DMS153 treated with DMSO at 0.1 percent for 48 hours (cell line): ENCODE results near the gene NAB2.
A peak's percentile ranks its signal among the peaks of the same experiment; 100 is the strongest.
"Not testable (repeated sequence)": the region's sequence is repeated elsewhere in the genome, so short reads cannot be mapped to it uniquely, and the experiment has no call there.

Experiments used
- DNase-seq: peaks from one replicate; lab custom pipeline; 2025; ENCODE audit not compliant: unreplicated experiment; lab: John Stamatoyannopoulos, UW

The NAB2 gene, protein sequence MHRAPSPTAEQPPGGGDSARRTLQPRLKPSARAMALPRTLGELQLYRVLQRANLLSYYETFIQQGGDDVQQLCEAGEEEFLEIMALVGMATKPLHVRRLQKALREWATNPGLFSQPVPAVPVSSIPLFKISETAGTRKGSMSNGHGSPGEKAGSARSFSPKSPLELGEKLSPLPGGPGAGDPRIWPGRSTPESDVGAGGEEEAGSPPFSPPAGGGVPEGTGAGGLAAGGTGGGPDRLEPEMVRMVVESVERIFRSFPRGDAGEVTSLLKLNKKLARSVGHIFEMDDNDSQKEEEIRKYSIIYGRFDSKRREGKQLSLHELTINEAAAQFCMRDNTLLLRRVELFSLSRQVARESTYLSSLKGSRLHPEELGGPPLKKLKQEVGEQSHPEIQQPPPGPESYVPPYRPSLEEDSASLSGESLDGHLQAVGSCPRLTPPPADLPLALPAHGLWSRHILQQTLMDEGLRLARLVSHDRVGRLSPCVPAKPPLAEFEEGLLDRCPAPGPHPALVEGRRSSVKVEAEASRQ

DNA sequence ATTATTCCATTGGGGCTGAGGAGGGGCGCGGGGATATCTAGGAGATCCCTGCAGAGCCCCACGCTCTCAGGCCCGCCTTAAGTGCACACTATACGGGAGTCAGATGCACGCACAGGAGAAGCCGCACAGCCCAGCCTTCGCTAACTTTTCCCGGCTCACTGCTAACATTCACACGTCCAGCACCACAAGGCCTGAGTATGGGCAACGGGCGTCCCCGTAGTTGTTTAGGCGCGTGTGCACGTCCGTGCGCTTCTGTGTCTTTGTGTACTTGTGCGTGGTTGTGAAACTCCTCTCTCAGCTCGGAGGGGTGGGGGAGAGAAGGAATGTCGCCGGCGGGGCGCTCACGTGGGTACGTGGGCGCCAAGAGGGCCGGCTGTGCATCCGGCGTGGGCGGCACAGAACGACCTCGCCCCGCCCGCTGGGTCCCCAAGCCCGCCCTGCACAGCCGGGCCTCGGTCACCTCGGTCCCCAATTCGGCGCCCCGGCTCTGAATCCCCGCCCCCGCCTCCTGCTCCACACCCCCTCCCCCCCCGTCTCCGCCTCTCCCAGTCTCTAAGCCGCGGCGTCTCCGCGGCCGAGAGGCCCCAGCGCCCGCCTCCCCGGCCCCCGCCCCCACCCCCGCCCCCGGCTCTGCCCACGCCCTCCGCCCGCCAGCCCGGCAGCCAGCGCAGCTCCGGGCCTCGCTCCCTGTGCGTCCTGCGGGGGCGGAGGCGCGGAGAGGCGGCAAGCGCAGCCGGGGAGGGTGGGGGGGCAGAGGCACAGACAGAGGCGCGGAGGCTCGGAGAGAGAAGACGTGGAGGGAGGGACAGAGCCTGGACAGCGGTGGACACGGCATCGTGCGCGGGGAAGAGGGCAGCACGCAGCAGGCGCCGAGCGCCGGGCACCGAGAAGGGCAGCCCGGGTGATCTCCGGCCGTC is at the start of gene NAB2:
NAB2 (plus strand) TSS at position 761 of the 917 bp plus-strand sequence. CDS start 158 bp downstream, outside the sequence.
- peak; percentile 81 for DNase-seq

DNA sequence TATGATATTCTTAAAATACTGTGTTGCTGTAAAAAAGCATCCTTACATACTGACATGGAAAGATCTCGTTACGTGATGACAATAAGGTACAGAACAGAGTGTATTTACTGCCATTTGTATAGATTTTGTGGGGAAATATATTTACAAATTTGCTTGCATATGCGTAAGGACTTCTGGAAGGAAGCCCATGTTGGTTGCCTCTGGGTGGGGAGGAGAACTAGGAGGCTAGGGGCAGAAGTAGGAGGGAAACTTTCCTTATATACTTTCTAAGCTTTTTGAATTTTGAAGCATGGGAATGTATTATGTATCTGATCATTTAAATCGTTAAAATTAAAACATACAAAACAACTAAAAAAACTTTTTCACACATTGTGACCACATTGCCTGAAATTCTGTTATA is 48.7 kb upstream of the NAB2 start:
- DNase-seq: no peak

DNA sequence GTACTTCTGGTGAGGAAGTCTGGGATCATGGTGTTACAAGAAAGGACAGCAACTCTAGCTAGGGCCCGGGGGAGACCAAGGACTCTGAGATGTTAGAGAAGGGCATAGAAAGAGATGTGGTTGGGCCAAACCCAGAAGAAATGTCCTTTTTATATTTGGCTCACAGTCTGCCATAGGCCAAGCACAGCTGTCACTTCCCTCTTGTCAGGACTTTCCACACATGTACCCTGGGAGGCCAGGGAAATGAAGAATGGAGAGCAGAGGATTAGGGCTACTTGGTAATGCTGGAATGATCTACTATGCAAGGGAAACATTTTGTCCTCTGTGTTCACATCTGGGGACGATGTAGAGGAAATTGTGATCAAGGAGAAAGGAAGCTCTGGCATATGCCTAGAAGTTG is 48.2 kb upstream of the NAB2 start:
- no peak for DNase-seq

DNA sequence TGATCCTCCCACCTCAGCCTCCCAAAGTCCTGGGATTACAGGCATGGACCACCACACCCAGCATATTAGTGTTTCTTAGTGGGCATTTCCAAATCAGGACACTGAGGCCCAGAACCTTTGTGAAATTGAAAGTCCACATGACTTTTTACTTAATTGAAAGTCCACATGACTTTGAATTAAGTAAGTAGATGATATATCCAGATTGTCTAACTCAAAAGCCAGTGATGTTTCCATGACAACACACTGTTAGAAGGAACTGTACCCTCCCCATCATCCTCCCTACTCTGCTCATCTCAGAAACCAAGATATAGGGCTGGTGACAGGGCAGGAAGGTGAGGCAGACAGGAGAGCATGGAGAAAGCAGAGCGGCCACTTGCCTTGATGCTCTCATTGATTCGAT is 46.2 kb upstream of the NAB2 start:
- DNase-seq: no peak

DNA sequence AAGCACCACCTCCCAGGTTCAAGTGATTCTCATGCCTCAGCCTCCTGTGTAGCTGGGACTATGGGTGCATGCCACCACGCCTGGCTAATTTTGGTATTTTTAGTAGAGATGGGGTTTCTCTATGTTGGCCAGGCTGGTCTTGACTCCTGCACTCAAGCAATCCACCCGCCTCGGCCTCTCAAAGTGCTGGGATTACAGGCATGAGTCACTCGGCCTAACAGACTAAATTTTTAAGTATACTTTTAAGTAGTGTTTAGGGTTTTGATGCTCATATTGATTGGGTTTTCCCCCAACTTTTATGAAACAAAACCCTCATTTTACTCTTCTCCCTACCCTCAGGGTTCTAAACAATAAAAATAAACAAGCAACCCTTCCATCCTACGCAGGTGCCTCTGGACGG is 44.4 kb upstream of the NAB2 start:
- DNase-seq: no peak

DNA sequence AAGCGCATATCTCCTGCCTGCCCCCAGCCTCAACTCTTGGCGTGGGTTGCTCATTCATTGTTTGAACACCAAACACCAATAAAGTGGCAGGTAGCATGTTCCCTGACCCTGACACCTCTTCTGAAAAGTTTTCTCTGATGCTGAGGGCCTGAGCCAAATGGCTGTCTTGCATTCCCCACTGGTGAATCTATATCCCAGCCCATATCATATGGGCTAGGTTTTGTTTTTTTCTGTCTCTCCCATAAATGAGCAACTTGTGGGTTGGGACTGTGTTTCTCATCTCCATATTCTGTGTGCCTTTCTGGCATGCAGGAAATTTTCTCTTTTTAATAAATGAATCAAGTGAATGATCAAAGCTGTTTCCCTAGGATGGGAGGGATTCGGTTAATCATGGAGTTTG is 44.0 kb upstream of the NAB2 start:
- no peak for DNase-seq

DNA sequence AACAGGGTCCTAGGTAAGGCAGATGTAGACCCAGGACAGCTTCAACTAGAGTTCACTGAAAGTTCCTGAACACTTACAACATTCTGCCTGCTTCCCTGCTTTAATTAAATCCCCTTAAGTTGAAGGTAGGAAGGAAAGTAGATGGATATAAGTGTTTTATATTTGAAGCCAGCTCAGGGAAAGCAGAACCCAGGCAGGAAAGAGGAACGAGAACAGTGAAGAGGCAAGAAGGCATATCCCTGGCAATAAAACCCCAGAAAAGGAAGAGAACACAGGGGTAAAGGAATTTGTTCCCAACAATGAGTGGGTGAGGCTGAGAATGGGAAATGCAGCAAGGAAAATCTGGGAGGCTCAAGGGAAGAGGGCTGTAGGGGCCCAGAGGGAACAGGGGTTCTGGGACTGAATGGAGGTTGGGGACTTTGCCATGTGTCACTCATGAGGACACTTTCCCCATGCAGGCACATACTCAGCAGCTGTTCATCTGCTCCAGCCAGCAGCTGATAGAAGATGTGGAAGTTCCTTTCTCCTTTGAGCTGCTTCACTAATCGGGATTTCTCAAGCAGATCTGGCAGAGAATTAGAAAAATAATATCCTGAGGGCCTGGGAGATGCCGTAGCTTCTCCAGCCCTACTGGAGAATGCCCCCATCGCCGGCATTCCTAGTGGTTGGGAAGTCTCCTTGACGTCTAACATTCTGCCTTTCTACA is 42.7 kb upstream of the NAB2 start:
- DNase-seq: no peak

DNA sequence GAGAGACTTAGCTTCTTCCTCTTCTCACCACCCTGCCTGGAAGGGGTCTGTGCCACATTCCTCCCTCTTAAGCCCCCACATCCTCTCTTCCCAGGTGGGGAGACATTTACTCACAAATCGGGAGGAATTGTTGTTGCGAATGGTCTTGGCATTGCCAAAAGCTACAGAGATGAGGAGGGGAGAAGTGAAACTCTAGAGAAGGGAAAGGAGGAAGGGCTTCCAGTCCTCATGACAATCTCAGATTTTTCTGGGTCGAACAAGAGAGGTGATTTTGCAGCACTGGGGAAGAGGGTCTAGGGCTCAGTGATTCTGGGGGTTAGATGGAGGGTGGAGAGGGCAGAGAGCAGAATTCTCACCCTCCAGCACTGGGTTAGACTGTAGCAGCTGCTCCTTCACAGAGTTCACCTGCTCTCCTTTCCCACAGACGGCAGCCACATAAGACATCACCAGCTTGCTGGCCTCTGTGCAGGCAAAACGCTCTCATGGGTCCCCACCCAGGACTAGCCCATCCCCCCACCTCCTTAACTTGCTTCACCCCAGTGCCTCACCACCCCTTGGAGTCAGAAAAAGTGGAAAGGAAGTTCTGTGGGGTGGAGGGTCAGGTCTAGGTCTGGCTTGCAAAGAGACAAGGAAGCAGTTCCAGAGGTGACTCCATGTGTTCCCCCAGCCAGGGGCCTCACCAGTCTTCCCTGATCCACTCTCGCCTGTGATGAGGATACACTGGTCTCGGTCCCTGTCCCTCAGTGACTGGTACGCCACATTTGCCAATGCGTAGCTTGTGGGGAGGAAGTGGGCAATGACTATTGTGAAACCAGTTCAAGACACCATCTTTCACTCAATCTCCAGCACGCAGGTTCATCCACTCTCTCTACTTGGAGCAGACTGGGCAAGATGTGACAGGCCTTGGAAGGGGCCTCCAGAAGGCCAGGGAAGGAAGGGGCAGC is 41.7 kb upstream of the NAB2 start:
- DNase-seq: no peak

DNA sequence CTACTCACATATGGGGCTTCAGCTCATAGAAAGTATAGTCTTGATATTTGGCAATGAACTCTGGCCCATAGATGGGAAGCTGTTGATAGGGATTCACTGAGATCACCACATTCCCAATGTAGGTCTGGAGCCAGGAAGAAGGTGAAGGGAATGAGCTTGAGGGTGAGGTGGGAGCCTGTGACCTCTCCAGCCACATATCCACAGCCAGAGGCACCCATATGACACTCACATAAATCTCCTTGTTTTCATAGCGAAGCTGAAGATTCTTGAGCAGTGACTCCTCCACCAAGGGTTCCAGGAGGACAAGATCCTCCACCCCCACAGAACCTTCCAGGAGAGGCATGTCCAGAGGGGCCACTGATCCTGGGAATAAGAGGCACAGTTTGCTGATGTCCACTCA is 40.9 kb upstream of the NAB2 start:
- DNase-seq: no peak

DNA sequence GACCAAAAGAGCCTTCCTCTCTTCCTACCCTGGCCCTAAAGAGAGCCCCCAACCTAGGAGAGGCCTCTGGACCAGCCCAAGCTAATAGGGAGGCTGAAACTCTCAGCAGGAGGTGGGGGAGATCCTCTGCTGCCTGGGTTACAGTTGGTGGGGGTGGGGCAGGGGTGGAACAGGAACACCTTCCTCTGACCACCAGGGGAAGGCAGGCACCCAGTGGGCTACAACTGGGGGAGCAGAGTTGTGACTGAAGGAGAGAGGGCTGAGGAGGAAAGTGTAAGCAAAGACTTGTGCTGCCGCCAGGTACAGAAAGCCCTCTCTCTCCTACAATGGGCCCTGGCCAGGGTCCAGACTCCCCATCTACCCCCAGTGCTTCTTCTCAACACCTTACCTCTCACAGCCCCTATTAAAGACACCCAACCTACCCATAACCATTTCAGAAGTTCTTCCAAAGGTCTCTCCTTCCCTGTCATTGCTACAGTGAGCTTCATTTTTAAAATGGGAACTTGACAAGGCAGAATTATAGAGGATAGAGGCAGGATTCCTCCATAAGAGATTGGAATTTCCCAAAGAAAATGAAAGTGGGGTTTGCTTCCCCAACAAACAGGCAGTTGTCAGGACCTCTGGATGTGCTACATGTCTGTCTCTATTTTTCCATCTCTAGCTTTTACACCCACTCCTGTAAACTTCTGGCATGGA is 40.3 kb upstream of the NAB2 start:
- no peak for DNase-seq

DNA sequence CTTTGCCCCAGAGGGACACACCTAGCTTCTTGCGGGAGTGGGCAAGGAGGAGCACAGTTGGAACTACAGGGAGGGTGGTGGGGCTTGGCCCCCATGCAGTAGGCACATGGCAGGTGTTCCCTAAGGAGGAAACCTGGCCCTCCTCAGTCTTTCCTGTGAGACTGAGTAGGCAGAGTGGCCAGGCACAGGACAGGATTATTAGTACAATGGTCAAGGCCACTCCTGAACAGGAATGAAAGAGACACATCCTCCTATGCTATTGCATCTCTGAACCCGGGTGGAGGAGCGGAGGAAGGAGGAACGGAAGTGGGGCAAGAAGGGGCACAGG is 39.8 kb upstream of the NAB2 start:
- DNase-seq: no peak

DNA sequence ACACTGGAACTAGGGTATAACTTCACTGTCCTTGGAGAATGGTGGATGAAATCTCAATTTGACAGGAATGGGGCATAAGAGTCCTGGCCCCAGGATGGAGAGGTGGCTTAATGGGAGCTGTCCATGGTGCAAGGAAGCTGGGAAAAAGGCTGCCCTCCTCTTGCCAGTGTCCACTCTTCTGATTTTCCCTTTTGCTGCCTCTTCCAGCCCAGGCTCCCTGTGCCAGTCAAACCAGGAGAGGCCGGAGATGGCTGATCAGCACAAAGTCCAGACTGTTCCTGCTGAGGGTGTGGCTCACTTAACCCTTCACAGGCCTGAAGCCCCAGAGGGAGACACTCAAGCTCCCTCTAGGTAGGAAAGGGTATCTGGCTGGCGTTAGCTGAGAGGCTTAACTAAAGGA is 39.0 kb upstream of the NAB2 start, which contains the start of gene MYO1A:
MYO1A (minus strand) TSS at position 240 of the 400 bp plus-strand sequence. CDS start 1,806 bp downstream, outside the sequence.
- no peak for DNase-seq

DNA sequence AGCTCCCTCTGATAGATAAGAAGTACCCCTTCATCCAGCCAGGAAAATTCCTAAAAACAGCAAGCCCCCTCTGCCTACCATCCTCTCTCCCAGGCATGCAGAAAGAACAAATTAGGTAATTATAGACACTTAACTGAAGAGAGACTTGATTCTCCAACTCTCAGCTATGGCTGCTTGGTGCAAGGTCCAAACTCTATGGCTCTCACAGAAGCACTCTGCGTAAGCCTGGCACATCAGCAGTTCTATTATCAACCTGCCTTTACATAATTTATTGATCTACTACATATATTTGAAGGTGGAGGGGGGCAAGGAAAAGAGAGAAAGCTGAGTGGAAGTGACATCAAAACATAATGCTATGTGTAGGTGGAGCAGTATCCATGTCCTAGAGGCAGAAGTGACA is 37.9 kb upstream of the NAB2 start:
- no peak for DNase-seq

DNA sequence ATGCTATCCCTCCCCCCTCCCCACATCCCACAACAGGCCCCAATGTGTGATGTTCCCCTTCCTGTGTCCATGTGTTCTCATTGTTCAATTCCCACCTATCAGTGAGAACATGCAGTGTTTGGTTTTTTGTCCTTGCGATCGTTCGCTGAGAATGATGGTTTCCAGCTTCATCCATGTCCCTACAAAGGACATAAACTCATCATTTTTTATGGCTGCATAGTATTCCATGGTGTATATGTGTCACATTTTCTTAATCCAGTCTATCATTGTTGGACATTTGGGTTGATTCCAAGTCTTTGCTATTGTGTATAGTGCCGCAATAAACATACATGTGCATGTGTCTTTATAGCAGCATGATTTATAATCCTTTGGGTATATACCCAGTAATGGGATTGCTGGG is 35.8 kb upstream of the NAB2 start:
- not testable (repeated sequence) for DNase-seq

DNA sequence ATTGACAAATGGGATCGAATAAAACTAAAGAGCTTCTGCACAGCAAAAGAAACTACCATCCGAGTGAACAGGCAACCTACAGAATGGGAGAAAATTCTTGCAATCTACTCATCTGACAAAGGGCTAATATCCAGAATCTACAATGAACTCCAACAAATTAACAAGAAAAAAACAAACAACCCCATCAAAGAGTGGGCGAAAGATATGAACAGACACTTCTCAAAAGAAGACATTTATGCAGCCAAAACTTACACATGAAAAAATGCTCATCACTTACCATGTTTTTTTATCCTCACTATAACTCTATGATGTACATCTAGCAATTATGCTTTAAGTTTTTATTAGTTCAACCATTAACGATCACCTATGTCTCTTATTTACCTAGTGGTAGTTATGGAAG is 35.0 kb upstream of the NAB2 start:
- DNase-seq: not testable (repeated sequence)

DNA sequence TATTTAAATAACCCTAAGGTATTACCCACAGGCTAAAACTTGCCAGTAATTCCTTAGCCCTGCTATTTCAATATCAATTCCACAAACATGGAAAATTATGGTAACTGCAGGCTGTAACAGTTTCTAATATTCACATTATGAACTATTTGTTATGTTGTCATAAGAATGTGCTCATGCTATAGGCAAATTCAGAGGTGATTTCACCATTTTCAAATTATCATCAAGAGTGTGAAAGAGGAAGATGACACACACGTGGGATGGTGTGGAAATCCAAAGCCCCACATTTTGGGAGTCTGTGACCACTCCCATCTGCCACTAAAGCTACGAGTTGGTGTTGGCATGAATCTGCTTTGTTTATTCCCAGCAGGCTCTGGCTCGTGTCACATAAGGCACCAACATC is 33.1 kb upstream of the NAB2 start:
- DNase-seq: no peak

DNA sequence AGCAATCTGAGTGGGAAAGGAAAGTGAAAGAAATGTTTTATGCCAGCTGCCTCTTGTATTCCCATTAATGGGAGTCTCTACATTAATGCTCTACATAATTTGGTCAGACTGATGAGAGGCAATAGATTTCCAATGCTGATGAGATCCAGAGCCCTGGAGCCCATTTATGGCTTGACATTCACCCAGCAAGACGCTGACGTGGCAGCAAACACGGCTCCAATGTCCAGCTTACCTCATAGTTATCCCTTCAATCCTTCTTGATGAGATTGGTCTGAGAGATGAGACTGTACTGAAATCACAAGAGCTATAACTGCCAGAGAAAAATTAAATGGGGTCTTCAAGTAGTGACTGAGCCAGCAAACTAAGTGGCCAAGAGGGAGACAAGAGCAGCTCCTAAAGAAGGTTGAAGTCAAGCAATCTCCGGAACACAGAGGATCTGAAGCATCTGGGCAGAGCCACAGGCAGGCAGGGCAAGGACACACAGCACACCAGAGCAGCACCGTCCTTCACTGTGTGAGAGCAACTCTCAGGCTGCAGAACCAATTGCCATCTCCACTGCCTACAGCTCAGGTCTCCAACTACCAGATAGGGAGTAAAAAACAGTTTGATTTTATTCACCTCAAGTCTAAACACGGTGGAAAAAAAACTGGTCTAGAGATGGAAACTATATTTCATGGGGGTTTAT is 31.7 kb upstream of the NAB2 start:
- DNase-seq: no peak

DNA sequence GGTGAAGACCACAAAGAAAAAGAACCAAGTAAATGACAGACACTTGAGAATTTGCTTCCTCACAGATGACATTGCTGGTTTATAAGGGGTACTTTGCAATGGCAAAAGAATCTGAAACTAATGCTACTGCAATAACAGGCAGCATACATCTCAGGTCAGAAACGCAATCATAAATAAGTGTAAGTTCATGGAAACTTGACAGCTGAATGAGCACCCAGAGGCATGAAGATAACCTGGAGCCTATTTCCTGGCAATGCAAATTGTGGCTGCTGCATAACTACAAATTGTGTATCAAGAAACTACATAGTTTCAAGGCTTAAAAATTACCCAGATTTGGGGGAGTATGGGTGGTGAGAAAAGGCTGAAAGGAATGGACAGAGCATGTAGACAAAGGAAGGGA is 30.5 kb upstream of the NAB2 start:
- DNase-seq: no peak
